T follicular helper cell (primary cell): ENCODE data around the gene SELENOT.

ENCODE experiments used
- DNase-seq: peaks from one replicate; pipeline ENCODE4 v3.0.0-alpha.2; 2020; ENCODE audit warnings: low read depth

SELENOT gene

GRCh38 chr3:150662410-150663200 lies 59.5 kb downstream of the SELENOT start:
- DNase-seq, result no peak

GRCh38 chr3:150663461-150663860 lies 60.3 kb downstream of the SELENOT start:
- DNase-seq, result no peak

- DNase-seq, result no peak
Observed at GRCh38 chr3:150666167-150666566, 63.0 kb downstream of the SELENOT start.

GRCh38 chr3:150673966-150674365 lies 70.8 kb downstream of the SELENOT start:
- DNase-seq, result no peak

- DNase-seq, result no peak
Observed at GRCh38 chr3:150675587-150675986, 72.5 kb downstream of the SELENOT start.
